GM23248 (cell line): ENCODE measurements around the gene PLVAP.

Source experiments
- EZH2 ChIP-seq: fragments of 200-600 bp; sonication (generic); IDR thresholded peaks from 2 replicates; pipeline ENCODE4 v1.6.1; 2018; ENCODE audit warnings: antibody characterized with exemption, mild to moderate bottlenecking; ENCODE audit not compliant: insufficient read depth, poor library complexity, severe bottlenecking
- EZH2phosphoT487 ChIP-seq: fragments of 200-600 bp; sonication (generic); IDR thresholded peaks from 2 replicates; pipeline ENCODE4 v1.6.1; 2018; ENCODE audit warnings: antibody characterized with exemption, moderate library complexity, mild to moderate bottlenecking, low read depth; ENCODE audit not compliant: insufficient read depth

DNA sequence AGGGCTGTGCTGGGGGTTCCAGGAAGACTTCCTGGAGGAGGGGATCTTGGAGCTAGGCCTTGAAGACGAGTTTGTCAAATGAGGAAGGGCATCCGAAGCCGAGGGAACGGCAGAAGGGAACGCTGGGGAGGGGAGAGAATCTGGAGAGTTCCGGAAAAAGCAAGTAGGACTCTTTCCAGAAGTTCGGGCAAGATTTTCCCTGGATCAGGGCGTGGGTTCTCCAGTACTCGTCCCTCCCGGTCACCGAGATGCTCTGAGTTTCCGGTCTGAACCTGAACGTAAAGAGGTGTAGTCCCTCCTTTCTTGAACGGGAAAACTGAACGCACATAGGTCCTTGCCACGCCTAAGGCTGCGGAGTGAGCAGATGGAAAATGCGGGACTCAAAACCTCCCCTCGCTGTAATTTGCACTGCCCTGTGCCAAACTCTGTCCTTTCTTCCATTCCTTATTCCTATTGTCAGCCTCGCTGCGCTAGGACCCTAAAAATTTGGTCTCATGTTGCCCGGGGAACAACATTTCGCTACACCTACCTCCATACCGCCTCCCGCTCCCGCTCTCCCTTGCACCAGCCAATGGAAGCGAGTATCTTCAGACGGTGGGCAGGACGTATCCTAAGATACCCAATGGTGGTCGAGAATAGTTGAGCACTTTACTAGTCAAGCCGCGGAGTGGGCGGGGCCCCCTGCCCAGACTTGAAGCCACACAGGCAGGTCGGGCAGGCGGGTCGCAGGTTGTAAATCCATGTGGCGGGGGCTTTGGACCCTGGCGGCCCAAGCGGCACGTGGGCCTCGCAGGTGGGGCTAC, 40.1 kb downstream of the PLVAP start, which contains the start of gene GTPBP3:
- no peak for TF ChIP-seq EZH2phosphoT487
- TF ChIP-seq EZH2, result no peak
